ENCODE data around the gene IFNAR1. TPM values are rescaled to one million over a fixed set of nuclear protein-coding genes. Genes with fewer than 3 reads are reported as not detected.

The IFNAR1 gene
- total RNA-seq, 1 experiment from 2014 or later, result 14.2 TPM

DNA sequence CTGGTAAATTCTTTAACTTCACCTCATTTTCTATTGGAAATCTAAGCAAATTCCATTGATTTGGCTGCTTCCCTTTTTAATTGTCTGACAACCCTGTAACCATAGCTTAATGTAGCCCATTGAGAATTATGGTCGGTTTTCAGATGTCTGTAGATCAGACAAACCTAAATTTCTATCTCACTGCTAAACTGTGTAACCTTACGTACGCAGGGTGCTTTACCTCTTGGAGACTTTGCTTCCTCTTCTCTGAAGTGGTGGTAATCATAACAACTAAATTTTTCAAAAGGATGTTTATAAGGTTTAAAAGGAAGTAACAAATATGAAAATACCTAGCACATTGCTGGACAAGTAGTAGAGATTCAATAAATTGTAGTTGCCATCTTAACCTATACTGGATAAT, 25.9 kb downstream of the IFNAR1 start:
- H2BK5ac ChIP-seq (ENCODE audit: insufficient read length, low read length), result no peak overlapping the region
- H4K20me1 ChIP-seq (ENCODE audit: control insufficient read depth, insufficient read depth, insufficient read length), result no peaks in the 10 kb centered on the region
- no peak overlapping the region for H2BK12ac ChIP-seq (ENCODE audit: insufficient read length, low read depth, low read length)
- H3K79me1 ChIP-seq (ENCODE audit: insufficient read depth, low read depth, low read length, poor library complexity, severe bottlenecking), result no peaks in the 10 kb centered on the region
- no peaks in the 10 kb centered on the region for H3K4me1 ChIP-seq (ENCODE audit: insufficient read depth, low read length)
- no peak overlapping the region for H4K8ac ChIP-seq (replicated peaks; ENCODE audit: insufficient read length, low read depth, low read length)
- H3K18ac ChIP-seq (ENCODE audit: insufficient read length, low read depth, low read length), result no peak overlapping the region
- no peaks in the 10 kb centered on the region for H3K79me2 ChIP-seq (ENCODE audit: insufficient read depth, low read length)
- no peak overlapping the region for H3K14ac ChIP-seq (ENCODE audit: insufficient read depth, low read length)
- no peak for DNase-seq
- no peak overlapping the region; a peak in 1 of 7 replicates for H3K27ac Mint-ChIP-seq
- no peak overlapping the region for H2AFZ ChIP-seq (ENCODE audit: low read length)
- H4K91ac ChIP-seq (ENCODE audit: insufficient read length, low read depth, low read length), result no peak overlapping the region
- H4K5ac ChIP-seq (ENCODE audit: insufficient read length, low read depth, low read length), result no peak overlapping the region
- H3K9ac ChIP-seq (ENCODE audit: extremely low read depth, insufficient read length, low read length), result no peak overlapping the region
- H3K23ac ChIP-seq (ENCODE audit: insufficient read length, low read depth, low read length), result no peak overlapping the region
- H3K4ac ChIP-seq (ENCODE audit: low read depth, low read length), result no peak overlapping the region
- H3K27ac ChIP-seq (ENCODE audit: insufficient read length, low read depth, low read length), result no peak overlapping the region
- TF ChIP-seq CTCF (conservative IDR thresholded peaks at IDR 0.05), result no peak
- no peaks in the 10 kb centered on the region for H3K9me3 Mint-ChIP-seq
- no peak overlapping the region for H2BK20ac ChIP-seq (ENCODE audit: low read depth, low read length, poor library complexity, severe bottlenecking)
- H3K27me3 ChIP-seq (ENCODE audit: insufficient read depth, low read length), result no peaks in the 10 kb centered on the region
- H3K23me2 ChIP-seq (ENCODE audit: insufficient read length, low read depth, low read length, poor library complexity, severe bottlenecking), result no peaks in the 10 kb centered on the region
- H2BK120ac ChIP-seq (ENCODE audit: low read depth, low read length, poor library complexity, severe bottlenecking), result no peak overlapping the region
- no peak overlapping the region for H3K56ac ChIP-seq (ENCODE audit: insufficient read length, low read depth, low read length)
- H3K36me3 Mint-ChIP-seq (ENCODE audit: insufficient read depth in 1 of 3, low read depth in 3 of 3), result peaks cover 8 to 45% (median 28%) of the 10 kb centered on the region in 3 experiments; a peak in 5 of 7 replicates
- H3T11ph ChIP-seq (ENCODE audit: low read length), result no peak overlapping the region
- WGBS (ENCODE audit: extremely low coverage, insufficient read length, low lambda C conversion rate), result no CpG with 5 or more reads among the region's 3 CpGs
- H3K4me2 ChIP-seq (ENCODE audit: insufficient read depth, insufficient read length, low read length), result no peak overlapping the region
- no peak overlapping the region for H3K4me3 Mint-ChIP-seq
- no peaks in the 10 kb centered on the region for H3K4me1 Mint-ChIP-seq
- no peak overlapping the region for H2AK5ac ChIP-seq (ENCODE audit: insufficient read length, low read length)
- H3K27me3 Mint-ChIP-seq (ENCODE audit: low read depth), result no peaks in the 10 kb centered on the region
- no peak overlapping the region for H2BK15ac ChIP-seq (ENCODE audit: low read depth, low read length)
- H3K9me3 ChIP-seq (ENCODE audit: control insufficient read depth, low read depth, low read length), result no peaks in the 10 kb centered on the region
